ENCODE data around the gene STK17A.

DNA sequence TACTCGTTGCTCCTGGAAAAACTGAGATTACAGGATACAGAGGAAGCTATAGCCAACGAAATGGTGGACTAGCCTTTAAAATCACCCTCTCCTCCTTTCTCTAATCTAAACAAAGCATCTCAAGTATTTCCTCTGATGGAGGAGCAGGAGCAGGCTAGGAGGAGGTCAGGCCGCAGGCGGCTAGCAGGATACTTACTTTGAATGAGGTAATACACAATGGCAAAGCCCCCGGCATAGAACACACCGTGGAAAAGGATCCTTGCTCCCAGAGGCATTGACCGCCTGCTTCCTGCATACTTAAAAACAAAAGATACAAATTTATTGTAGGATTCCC lies 64.4 kb downstream of the STK17A start:
- TF ChIP-seq, protein P1, sequence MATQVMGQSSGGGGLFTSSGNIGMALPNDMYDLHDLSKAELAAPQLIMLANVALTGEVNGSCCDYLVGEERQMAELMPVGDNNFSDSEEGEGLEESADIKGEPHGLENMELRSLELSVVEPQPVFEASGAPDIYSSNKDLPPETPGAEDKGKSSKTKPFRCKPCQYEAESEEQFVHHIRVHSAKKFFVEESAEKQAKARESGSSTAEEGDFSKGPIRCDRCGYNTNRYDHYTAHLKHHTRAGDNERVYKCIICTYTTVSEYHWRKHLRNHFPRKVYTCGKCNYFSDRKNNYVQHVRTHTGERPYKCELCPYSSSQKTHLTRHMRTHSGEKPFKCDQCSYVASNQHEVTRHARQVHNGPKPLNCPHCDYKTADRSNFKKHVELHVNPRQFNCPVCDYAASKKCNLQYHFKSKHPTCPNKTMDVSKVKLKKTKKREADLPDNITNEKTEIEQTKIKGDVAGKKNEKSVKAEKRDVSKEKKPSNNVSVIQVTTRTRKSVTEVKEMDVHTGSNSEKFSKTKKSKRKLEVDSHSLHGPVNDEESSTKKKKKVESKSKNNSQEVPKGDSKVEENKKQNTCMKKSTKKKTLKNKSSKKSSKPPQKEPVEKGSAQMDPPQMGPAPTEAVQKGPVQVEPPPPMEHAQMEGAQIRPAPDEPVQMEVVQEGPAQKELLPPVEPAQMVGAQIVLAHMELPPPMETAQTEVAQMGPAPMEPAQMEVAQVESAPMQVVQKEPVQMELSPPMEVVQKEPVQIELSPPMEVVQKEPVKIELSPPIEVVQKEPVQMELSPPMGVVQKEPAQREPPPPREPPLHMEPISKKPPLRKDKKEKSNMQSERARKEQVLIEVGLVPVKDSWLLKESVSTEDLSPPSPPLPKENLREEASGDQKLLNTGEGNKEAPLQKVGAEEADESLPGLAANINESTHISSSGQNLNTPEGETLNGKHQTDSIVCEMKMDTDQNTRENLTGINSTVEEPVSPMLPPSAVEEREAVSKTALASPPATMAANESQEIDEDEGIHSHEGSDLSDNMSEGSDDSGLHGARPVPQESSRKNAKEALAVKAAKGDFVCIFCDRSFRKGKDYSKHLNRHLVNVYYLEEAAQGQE (IDR thresholded peaks at IDR 0.05; ENCODE audit: insufficient read depth in 1 of 2, low read depth in 2 of 2, low read length in 1 of 2) = no peak
- TF ChIP-seq, protein P2, sequence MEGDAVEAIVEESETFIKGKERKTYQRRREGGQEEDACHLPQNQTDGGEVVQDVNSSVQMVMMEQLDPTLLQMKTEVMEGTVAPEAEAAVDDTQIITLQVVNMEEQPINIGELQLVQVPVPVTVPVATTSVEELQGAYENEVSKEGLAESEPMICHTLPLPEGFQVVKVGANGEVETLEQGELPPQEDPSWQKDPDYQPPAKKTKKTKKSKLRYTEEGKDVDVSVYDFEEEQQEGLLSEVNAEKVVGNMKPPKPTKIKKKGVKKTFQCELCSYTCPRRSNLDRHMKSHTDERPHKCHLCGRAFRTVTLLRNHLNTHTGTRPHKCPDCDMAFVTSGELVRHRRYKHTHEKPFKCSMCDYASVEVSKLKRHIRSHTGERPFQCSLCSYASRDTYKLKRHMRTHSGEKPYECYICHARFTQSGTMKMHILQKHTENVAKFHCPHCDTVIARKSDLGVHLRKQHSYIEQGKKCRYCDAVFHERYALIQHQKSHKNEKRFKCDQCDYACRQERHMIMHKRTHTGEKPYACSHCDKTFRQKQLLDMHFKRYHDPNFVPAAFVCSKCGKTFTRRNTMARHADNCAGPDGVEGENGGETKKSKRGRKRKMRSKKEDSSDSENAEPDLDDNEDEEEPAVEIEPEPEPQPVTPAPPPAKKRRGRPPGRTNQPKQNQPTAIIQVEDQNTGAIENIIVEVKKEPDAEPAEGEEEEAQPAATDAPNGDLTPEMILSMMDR (IDR thresholded peaks at IDR 0.05) = no peak
- TF ChIP-seq TCF7L2 (IDR thresholded peaks at IDR 0.05; ENCODE audit: low read depth, low read length) (no peak), POLR2AphosphoS5 (IDR thresholded peaks at IDR 0.05; ENCODE audit: low read depth, low read length) (no peak), SIN3A (IDR thresholded peaks at IDR 0.05; ENCODE audit: borderline replicate concordance, insufficient read depth, low read depth, low read length) (no peak)
